NCI-H2227 (cell line): ENCODE measurements around the gene ST8SIA2.

Source experiments
- DNase-seq: peaks from one replicate; lab custom pipeline; 2025; ENCODE audit not compliant: unreplicated experiment; lab: John Stamatoyannopoulos, UW

The ST8SIA2 gene

DNA sequence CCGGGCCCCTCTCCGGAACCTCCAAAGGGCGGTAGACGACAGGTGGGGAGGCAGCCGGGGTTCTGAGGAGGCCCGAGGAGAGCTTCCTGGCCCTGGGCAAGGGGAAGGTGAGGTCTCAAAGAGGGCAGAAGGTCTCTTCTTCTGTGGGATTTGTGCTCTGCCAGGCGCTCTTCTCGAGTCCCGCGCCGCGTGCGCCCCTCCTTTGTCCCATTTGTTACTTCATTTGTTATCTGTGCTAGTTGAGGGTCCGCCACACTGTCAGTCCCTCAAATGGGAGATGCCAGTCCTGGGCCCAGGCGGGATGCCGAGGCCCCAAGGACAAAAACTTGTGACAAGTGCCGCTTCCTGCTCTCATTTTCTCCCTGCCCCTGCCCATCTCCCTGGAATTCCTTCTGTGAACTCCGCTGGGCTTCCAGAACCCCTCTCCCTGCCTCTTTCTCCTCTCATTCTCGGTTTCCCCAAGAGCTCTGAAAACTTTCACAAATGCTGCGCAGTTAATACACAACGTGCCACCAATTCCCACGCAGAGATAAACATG is 1.5 kb downstream of the ST8SIA2 start:
- no peak for DNase-seq

DNA sequence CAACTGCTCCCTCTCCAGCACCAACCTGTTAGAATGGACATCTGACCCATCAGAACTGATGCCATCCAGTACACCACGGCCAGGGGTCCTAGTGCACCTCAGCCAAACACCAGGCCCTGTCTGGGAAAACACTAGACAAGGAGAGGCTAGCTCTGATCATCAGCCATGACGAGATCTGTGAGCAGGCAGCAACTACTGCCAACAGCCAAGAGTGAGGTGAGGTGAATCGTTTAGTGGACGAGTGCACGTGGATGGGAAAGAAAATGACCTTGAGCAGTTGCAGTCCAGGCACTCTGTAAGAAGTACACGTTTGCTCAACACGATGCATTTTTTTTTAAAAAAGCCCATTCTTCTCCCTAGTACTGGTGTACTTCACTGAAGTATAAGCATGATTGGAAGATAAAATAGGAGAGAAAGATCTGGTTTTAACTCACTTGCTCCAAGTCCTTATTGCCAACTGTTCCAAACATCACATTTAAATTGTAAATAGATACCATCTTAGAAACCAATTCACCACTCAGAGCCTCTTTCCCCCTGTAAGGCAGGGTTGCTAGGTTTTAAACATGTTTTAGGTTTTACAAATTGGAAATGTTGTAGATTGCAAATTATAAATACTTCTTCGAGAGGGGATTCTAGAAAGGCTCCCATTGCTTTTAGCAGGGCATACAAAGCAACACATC is 5.7 kb downstream of the ST8SIA2 start:
- no peak for DNase-seq

DNA sequence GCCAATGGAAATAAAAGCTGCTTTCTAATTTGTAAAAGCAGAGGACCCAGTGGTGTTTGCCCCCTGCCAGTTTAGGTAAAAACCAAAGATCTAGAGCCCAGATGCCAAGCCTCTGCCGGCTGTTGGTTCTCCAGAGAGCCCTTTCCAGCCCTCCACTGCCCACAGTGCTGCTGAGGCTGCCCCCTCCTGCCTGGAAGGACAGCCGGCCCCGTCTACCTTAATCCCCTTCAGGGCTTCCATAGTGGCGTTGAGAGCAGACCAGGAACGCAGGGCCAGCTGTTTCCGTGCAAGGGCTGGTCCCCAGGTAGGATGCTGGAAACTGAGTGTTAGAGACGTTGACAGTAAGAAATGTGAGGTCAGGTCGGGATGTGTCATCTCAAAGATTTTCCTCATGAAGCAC is 6.9 kb downstream of the ST8SIA2 start:
- DNase-seq = no peak

DNA sequence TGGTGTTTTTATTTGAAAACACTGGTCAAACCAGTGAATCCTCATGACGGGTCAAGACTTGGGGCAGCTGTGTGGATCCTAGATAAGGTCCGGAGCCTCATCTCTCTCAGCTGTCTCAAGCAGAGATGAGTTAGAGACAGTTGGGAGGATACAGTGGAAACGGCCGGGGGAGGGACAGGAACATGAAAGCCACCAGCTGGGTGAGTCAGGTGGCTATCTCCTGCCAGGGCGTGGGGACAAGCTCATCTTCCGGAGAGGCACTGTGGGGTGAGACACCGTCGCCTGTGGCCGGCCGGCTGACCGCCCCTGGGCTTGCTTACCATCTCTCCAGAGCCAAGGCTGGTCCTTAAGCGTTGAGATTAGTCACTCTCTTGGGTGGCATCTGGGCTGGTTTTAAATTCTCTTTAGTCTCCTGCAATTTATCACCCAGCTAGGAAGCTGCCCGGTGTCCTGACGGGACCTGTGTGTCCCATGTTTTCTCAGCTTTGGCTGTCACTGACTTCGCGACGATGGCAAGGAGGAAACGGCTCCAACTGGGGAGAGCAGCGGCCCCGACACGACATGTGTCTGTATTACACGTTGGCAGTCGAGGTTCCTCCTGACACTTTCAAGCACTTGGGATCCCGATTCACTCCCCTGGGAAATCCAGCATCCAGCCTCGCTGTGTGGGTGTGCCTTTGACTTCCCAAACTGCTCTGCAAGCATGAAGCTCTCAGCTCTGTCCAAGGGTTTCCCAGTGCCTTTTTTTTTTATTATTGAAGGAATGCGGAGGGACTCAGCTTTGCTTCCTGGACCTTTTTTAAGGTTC is 7.5 kb downstream of the ST8SIA2 start:
- no peak for DNase-seq

DNA sequence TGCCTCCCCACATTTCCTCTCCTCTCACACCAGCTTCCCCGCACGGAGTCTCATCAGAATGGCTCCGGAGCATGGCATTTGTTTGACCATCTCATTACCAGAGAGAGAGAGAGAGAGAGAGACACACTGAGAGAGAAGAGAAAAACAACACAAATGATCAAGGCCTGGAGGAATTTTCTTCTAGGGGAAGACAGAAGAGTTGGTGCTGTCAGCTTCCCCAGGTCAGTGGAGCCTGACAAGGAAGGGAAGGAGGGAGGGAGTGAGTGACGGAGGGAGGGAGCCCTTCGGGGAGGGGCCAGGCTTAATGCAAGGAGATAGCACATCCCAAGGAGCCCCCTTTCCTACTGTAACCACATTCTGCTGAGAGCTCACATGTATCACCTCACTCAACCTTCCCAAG is 9.1 kb downstream of the ST8SIA2 start:
- no peak for DNase-seq

DNA sequence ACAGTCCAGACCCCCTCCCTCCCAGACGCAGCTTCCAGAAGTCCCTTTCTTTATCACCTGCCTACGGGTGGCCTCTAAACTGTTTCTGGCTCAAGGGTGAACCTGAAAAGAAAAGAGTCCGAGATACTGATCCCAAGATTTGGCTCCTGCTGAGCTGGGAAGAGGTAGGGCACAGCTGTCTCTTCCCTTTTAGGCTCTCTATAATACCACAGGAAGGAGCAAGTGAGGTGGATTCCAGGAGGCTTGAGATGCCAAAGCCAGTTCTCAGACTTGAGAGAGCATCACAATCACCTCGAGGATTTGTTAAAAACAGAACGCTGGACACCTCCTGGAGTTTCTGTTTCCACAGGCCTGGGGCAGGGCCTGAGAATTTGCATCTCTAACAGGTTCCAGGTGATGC is 12.3 kb downstream of the ST8SIA2 start:
- no peak for DNase-seq

DNA sequence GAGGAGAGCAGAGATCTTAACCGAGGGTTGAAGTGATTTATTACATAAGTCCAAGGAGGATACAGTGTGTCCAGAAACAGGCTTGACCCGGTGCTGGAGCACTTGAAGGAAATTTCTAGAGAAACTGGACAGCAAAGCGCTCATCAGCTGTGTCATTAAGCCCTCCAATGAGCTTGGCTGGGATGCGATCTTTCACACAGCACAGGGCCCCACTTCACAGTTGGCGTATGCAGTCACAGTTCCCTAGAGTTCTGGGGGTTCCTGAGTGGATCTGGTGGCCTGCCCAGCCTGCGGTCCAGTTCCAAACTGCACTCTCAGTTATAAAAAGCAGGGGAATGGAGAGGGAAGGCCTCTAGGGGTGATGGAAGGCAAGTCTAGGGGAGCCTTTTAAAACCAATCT is 13.6 kb downstream of the ST8SIA2 start:
- DNase-seq = no peak

DNA sequence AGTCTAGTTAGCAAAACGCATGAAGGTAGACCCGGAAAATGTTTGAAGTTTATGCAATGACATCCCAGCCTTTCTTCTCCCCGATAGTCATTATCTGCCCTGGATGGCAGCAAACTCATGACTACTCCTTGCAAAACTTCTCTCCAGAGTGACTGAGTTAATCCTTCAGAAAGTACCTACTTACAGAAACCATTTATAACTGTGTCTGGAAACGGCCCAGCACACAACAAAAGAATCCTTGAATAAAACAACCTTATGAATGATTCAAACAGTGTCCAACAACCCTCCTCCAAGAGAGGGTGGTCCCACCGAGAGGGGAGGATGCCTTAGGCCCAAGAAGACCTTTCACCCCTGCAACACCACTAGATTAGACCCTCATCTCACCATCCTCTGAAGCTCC is 14.2 kb downstream of the ST8SIA2 start:
- DNase-seq = no peak

DNA sequence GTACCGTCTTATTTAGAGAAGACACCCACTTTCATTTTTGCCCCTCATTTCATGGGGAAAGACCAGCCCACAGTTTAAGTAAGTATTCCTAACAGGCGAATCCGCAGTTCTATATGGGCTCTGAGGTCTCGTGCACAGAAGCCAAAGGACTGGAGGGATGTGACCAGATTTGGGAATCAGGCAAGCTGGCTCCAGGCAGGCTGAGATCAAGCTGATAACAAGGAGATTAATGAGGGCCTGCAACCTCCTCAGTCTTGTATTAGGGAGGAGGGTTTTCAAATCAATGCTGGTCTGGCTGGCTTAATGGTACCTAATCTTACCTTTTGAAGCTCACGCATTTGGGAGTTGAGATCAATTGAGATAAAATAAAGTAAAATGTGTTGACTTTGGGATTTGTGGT is 15.3 kb downstream of the ST8SIA2 start:
- DNase-seq = no peak

DNA sequence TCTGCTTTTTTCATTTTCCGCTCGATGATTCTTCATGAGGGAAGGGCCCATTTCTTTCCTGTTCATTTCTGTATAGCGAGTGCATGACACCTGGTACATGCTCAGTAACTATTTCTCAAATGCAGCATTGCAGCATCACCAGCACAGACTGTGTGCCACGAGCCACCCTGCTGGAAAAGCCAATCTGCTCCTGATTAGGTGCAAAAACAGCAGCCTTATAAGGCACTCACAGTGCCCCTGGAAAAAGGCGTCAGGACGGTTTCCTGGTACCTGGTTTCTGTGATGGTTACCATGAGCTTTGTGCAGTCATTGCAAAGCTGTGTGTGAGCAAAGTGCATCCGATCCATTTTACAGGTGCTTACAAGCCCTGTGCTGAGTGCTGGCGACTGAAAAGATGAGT is 15.8 kb downstream of the ST8SIA2 start:
- DNase-seq = no peak

DNA sequence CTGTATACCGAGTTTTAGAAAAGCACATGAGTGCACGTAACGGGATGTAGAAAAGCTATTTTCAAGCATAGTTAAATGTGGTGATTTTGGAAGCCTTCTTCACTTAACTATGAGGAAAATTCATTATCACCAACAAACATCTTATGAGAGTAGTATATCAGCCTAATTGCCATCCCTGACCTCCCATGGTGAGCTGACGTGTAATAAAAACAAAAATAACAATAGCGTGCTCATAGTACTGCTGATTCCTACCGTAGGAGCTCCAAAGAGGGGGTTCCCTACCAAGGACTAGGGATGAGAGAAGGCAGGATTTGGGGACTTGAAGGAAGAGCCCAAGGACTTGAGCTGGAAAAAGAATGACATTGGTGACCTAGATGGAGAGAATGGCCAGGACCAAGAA is 16.9 kb downstream of the ST8SIA2 start:
- DNase-seq = no peak

DNA sequence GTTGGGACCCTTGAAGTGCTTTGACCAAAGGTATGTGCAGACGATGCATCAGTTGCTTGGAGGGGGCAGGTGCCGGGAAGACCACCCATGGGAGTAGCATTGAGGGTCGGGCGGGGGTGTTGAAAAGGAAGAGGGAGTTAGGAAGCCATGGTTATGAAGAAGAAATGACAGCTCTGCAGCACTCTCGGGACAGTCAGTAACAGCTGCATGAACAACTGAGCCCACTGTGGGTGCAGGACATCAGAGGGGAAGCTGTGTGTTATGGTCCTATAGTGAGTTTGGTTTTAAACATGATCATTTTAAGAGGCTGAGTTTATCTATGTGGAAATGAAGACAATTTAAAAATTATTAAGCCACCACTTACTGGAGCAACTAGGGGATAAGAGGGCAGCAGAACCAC is 17.6 kb downstream of the ST8SIA2 start:
- no peak for DNase-seq

DNA sequence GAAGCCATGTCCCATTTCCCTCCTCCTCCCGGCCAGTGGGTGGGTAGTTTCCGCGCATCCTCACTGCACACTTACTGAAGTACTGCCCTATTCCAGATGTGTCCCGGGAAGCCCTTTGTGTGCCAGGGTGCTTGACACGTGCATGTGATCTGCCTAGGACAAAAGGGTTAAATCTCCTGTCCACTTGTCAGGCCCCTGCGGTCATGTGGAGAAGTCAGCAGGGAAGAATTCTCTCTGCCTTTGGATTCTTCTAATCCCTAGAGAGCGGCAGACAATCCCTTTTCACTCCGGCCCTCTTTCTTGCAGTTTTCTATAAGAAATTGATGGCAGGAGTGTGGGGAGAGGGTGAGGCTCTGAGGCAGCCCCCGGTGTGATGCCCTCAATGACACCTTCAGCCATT is 19.8 kb downstream of the ST8SIA2 start:
- no peak for DNase-seq

DNA sequence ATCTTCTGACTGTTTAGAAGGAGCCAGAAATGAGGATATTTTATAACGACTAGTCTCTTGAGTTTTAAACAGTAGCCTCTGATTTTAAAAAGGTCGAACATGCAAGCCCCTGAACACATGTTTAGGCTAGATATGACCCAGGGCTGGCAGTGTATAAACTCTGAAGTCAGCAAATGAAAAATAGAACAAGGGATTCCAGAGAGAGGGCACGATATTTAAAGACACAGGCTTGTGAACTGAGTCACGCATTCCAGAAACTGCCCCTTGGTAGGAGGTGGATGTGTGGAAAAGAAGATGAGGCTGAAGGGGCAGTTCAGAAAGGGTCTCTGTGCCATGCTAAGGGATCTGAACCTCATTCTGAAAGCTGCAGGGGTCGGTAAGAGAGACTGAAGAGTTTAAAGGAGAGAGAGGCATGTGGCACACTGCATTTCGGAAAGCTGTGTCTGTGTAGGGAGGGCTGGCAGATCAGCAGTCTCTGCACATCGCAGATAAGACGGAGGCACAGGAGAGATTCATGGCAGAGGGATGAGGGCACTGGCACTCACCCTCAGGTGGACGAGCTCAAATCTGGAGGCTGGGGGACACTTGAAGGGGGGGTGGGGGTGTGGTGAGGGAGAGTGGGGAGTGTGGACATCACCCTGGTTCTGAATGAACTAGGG is 22.1 kb downstream of the ST8SIA2 start:
- DNase-seq = no peak

DNA sequence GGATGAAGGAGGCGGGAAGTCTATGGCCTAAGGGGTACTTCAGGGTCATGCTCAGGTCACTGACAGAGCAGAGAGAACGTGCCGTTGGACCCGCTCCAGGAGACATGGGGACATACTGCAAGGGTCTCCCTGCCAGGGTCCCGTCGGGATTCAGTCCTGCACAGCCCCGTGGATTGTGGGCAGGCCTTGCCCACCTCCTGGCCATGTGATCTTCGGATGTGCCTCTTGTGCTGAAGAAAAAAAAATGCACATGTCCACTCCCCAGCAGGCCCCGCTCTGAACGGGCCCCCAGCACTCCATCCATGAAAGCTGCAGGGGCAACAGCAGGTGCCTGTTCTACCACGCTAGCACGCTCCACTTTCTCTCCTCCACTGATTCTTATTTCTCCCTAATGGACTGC is 22.9 kb downstream of the ST8SIA2 start:
- DNase-seq = no peak

DNA sequence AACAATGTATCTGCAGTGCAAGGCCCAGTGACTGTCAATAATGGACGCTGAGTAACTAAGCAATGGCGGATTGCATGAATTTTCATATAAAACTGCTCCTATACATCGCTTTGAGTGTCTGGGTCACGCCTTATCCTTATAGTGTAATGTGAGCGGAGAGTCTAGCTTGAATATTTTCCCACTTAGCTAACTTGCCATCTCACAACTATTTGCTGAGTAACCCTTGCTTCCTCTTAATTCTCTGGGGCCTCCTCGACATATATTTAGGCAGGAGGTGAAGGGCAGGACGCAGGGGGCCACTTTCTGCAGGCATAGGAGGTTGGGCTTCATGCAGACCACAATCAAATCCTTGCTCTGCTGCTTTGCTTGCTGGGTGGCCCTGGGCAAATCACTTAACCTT is 24.0 kb downstream of the ST8SIA2 start:
- no peak for DNase-seq

DNA sequence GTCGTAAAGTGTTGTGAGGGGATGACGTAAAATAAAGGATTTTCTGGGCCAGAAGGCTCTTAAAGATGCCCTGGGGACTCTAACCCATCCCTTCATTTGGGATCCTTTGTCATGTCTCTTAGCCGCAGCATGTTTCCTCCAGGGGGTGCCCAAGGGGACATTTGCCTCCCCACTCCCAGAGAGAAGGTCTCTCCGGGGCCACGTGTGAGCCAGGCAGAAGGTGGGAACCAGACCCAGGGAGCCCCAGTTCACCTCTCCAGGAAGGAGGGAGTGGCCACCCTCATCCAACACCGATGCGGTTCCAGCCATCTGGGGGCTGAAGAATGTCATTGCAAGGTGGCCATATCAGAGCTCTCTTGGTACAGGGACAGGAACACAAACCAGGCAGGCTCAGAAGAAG is 25.2 kb downstream of the ST8SIA2 start:
- no peak for DNase-seq

DNA sequence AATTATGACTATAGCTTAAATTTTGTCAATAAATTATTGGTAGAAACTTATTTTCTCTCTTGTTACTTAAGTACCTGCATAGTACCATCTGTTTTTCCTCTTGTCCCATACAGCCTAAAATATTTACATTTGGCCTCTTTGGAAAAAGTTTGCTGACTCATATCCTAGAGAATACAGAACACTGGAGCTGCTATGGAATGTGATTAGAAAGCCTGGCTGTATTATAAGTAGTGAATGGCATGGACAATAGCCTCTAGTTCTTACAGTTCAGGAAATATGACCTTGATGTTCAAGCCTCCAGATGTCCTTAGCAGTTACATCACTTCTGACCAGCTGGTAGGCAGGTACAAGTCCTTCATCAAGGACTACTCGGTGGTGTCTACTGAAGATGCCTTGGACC is 28.3 kb downstream of the ST8SIA2 start:
- DNase-seq = no peak

DNA sequence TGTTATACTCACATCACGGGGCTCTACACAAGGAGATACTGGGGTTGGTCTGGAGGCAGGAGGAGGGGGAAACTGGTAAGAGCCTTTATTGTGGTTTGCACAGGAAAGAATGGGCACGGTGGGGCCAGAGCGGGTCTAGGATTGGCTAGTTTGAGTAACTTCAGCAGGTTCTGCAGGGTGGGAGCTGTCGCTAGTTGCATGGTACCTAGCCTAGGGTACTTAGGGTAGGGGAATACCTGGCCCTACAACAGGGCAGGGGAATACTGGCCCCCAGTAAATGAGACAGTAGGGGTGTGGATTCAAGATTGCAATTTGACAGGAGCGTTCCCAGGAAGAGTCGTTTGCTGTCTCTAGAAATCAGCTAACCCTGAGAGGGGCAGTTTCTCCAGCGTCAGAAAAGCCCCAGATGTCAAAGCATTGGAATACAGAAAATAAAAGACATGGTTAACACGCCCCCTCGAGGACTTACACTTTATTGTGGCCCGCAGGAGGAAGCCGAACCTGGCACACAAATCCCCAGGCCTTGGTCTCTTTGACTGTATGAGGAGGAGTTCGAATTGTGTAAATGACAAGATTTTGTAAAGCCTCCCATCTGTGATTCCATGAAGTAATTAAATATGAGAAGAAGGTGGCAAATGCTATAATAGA is 32.0 kb downstream of the ST8SIA2 start:
- no peak for DNase-seq

DNA sequence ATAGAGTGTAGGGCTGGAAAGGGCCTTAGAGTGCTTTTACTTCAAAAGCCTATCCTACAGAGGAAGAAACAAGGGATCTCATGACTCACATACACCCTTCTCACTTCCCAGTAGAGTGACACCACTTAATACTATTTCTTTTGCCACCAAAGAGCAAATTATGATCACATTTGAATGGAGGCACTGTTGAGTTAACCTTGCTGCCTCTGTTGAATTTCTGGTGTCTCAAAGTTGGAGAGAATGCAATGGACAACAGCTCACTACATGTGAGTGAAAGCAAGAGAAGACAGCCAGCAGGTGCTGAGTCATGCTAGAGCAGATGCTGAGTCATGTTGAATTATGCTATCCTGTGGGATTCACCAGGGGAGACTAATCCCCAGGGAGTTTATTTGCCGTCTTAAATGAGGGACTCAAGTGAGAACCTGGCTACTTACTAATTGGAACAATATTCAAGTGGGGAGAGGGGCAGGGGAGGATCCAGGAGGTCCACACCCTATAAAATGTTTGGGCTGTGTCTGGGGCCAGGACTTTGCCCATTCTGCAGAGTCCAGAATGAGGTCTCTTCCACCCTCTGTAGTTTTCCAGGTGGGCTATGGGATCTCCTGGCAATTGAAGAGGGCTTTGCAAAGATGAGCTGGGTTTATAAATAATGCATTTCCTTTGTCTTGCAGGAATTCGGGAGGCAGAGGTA is 35.8 kb downstream of the ST8SIA2 start:
- DNase-seq = peak; percentile 1

DNA sequence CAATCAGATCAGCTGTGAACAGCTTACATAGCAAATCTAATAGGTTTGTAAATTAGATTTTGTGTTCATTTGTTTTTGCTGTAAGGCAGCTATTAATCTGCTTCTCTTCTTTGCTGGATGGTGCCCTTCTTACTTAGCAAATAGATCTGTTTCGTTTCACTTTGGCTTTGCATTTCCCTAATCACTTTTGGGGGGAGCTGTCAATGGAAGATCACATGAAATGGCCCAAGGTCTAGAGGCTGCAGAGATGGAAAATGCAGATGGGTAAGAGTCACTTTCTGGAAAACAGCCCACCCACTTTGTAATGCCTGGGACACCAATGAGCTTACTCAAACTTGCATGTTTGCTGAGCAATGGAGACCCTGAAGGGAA is 36.4 kb downstream of the ST8SIA2 start:
- no peak for DNase-seq
